NOMO-1 treated with DMSO at 0.1 percent for 48 hours (cell line): ENCODE results near the gene HERC2.

ENCODE experiments used
- DNase-seq: peaks from one replicate; lab custom pipeline; 2025; ENCODE audit not compliant: unreplicated experiment; lab: John Stamatoyannopoulos, UW

The HERC2 gene

DNA sequence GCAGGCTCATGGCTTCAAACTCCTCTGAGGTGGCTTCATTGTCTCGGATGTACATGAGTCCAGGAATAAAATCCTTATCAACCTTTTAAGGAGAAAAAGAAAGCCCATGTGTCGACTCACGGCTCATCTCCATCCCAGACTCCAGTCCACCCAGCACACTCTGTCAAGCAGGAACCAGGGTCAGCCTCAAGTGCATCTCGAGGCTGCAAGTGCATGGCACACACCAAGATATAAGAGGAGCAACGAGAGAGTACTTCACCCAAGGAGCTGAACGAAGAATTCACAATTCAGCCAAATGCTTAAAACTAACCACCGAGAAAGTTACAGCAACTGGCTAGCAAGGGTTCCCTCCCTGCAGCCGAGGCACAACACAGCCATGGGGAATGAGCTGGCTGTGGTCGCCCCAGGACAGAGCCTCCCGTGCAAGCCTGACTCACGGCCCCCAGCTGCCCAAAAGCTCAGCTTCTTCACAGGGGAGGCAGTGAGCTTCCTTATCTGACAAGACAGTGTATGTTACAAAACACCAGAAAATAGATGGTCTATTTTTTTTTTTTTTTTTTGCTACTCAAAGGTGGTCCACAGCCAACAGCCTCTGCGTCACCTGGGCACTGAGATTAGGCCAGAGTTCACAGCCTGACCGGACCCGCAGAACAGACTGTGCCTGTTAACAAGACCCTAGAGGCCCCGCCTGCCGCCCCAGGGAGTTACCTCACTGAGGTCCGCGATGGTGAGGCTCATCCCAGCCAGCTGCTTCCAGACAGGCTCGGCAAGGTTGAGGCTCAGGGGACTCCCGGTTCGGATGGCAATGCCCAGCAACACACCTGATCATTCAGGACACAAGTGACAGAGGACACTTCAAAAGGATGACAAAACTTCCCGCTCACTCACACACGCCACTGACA, 207.0 kb downstream of the HERC2 start:
- no peak for DNase-seq

DNA sequence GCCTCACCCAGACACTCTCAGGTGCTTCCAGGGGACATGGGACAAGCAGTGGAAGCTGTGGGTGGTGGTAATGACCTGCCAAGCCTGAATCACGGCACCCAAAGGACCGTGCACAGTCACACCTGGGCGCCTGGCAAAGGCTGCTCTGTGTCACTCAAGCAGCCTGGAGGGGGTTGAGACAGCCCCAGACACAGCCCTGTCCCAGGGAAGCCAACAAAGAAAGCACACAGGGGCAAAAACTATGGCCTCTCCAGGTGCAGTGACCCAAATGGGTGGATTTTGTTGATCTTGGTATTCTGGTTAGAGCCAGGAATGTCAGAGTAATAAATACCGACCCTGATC, 207.9 kb downstream of the HERC2 start:
- no peak for DNase-seq

DNA sequence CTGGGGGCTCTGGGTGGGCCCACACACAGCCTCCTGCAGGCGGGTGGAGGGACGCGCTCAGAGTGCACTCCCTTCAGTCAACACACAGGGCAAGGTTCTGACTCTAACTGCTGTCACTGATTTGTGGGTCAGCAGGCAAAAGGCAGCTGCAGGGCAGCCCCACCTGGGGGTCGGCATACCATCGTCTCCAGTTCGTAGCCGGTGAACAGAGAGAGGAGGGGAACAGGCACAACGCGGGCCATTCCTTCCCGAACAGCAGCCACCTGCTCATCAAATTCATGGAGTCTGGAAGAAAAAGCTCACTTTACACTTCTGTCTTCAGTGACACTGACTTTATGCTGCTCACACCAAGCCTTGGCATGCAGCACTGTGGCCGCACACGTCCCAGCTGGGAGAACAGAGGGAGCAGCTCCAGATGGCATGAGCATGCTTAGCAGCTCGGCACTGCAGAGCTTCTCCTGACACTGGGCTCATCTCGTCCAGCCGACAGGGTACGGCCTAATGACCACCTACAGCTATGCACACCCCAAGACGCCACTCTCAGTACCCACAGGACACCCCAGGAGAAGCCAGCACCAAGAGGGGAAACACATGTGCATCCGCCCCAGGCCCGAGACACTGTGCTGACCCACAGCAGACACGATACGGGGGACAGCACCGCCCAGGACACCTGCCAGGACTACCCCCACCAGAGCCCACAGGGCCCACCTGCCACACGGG, 208.4 kb downstream of the HERC2 start:
- no peak for DNase-seq

DNA sequence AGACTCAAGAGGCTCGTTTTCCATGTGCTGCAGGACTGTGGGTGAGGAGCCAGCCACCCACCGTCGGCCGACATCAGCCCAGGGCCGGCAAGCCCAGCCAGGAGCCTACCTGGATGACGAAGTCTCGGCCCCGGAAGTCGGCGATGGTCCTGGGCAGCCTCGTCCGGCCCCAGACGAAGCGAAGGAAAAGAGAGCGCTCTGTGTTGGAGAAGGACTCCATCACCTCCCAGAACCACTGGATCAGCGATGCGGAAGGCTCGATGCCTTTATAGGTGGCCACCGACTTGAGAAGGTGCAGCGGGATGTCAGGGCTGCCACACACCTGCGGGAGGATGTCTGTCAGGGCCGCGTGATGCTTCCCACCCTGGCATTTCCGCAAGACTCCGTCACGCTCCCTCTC, 209.0 kb downstream of the HERC2 start:
- no peak for DNase-seq

DNA sequence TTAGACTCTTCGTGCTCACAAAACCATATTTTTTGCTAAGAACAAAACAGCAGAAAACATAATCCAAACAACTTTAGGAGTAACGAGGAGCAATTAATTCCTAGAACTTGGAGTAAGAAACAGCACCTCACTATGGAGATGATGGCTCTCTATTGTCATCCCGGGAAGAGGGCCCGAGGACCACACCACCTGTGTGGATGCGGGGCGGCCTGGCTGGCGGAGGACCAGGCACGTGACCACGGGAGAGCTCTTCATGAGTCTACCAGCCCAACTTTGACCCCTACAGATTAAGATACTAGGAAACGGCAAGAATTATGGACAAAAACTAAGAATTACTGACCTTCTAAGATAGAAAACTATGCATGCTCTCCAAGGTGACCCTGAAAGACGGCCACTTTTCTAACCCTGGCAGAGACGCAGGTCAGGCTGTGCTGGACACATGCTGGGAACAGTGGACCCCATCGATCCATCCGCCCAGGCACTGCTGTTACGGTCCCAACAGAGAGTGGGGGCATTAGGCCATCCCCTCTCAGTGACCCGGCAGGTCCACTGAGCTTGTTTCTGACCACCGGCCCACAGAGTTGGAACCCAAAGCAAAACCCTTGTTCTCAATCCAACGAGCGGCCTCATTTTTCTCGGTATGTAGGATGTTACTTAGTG, 209.7 kb downstream of the HERC2 start:
- no peak for DNase-seq

DNA sequence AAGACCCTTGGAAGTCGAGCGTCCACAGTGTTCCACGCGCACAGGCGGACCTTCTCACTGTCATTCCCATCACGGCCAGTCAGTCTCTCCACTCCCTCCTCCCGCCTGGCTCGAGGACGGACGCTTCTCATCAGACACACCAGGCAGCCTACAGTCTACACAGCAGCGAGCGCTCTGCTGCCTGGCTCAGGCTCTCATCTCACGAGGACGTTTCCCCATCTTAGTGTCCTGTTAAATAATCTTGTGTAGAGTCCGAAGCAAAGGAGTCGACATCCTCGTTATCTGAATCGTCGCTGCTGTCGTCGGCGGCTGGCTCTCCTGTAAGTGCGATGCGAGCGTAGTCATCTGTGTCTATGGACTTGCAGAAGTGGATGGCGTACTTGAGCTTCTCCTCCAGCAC, 210.4 kb downstream of the HERC2 start:
- DNase-seq, result no peak

DNA sequence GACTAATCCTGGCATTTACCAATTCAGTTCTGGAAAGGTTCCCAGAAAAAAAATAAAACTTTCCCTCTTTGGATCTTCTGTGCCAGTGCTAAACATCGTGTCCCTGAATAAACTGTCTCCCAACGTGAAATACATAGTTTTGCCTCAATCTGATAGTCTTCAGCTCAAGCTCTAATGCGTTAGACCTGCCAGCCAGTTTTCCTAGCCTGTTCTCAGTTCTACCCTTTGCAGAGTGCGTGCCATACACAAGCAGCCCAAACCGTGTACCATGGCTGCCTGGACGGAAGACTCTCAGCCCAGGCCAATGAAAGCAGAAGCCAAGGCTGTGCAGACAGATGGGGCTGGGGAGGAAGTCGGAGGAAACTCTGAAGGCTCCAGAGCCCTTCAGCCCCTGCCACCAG, 211.5 kb downstream of the HERC2 start:
- DNase-seq, result no peak

DNA sequence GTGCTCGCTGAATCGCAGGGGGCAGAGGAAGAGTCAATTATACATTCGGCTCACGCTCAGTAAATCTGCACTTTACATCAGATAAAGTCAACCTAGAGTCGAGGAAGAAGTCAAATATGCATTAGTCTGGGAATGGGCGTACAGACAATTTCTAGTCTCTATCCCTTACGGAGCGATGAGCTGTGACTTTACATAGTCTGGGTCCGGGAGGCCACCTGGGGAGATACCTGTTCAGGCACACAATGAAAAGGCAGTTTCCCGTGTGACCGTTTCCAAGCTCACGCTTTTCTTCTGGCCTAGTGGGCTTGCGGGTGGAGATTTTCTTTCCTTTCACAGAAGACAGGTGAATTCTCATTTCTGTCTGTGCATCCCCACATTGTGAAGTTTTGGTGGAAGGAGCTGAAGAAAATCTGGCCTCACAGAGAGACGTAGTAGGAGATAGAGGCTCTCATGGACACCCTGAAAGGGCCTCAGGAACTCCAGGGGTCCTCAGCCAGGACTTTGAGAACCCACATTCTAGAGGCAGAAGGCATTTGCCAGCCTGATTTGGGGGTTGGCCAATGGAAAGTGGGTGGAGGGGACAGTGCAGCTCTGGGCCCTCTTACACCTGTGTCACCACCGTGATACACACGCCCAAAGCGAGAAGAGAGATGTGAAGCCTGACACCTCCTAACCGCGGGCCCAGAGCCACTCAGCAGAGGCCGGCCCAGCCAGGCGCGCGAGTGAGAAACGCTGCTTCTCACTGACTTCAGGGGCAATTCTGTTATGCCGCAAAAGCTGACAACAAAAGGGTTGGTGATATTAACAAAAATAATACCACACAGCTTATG, 212.1 kb downstream of the HERC2 start:
- no peak for DNase-seq

DNA sequence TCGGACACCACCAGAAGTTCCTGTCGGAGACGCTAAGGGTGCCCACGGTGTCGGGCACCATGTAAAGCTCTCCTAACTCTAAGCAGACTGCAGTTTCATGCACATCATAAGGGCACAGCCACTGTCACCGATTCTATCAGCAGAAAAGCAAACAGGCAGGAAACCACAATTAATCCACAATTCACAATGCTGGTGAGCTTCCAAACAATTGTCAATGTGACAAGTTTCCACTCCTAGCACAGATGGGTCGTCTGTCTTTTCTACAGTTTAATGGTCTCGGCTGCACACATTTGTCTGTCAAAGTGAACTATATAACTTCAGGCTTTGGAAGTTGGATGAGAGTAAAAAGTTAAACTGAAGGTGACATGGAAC, 214.1 kb downstream of the HERC2 start:
- DNase-seq, result no peak

DNA sequence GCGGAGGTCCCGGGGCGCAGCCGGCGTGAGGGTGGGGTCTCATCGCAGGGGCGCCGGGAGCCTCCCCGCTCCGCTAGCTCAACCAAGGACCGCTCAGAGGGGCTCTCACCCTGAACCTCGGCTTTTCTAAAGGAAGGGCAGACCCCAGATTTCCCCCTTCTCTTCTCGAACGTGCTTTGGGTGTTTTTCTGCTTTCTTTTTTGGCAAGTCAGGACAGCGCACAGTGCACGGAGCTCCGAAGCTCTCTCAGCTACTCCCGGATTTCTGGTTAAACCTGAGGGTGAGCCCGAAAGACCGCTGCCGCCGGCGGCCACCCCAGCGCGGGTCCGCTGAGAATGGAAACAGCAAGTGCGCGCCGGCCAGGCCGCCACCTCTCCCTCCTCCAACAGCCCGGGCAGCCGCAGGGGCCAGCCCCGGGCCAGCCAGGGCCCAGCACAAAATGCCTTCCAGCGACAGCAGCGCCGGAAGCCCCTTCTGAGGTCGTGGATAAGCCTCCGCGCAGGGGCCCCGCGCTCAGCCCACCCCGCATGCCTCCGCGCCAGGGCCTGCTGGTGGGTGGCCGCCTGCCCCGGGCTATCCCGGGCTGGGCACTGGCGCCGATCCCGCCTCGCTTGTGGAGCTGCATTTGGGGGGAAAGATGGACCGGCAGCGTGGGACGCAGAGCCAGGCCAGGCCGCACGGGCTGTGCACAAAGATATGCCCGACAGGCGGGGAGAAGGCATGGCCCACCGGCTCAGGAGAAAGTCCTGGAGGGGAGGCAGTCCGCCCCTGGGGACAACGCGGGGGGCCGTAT, 214.7 kb downstream of the HERC2 start:
- DNase-seq, result no peak

DNA sequence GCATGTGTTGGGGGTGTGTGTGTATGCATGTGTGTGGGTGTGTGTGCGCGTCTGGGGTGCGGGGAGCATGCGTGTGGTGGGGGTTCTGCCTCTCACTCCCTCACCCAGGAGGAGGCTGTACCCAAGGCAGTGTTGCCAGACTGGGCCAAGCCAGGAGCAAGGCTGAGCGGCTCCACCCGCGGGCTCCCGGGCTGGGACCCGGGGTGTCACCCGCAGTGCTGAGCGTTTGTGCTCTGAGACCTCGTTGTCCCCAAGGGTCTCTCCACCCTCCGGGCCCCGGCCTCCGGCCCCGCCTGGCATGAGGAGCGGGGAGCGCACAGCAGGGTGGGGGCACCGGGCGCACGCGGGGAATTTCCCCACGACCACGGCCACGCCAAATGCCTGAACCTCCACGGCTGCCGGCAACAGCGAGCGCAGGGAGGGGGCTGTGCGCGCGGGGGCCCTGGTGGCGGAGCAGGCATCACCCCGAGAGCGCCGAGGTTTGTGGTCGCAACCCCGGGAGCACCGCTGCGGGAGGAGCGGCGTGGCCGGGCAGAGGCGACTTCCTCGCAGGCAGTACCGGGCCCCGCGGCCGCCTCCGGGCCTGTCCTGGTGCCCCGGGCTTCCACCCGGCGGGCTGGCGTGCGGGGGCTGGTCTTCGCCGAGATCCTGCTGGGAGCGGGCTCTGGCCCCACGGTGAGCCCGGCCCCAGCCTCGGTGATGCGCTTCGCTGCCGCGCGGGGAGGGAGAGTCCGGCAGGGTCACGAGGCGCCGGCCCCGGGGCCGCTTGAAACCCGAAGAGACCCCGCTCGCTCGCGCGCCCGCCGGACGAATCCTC, 215.5 kb downstream of the HERC2 start:
- no peak for DNase-seq

DNA sequence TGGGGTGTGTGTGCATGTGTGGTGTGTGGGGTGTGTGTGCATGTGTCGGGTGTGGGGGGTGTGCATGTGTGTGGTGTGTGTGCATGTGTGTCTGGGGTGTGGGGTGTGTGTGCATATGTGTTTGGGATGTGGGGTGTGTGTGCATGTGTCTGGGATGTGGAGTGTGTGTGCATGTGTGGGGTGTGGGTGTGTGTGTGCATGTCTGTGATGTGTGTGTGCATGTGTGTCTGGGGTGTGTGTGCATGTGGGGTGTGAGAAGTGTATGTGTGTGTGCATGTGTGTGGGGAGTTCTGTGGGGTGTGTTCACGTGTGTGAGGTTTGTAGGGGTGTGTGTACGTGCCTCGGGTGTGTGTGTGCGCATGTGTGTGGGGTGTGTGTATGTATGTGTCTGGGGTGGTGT, 216.2 kb downstream of the HERC2 start:
- DNase-seq, result no peak

DNA sequence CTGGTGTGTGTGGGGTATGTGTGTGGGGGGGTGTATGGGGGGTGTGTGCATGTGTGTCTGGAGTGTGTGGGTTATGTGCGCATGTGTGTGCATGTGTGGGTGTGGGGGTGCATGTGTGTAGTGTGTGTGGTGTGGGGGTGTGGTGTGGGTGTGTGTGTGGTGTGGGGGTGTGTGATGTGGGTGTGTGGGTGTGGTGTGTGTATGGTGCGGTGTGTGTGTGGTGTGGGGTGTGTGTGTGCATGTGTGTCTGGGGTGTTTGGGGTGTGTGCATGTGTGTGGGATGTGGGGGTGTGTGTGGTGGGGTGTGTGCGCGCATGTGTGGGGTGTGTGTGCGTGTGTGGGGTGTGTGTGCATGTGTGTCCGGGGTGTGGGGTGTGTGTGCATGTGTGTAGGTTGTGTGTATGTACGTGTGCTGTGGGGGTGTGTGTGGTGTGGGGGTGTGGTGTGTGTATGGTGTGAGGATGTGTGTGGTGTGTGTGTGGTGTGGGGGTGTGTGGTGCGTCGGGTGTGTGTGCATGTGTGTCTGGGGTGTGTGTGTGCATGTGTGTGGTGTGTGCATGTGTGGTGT, 216.7 kb downstream of the HERC2 start:
- no peak for DNase-seq

DNA sequence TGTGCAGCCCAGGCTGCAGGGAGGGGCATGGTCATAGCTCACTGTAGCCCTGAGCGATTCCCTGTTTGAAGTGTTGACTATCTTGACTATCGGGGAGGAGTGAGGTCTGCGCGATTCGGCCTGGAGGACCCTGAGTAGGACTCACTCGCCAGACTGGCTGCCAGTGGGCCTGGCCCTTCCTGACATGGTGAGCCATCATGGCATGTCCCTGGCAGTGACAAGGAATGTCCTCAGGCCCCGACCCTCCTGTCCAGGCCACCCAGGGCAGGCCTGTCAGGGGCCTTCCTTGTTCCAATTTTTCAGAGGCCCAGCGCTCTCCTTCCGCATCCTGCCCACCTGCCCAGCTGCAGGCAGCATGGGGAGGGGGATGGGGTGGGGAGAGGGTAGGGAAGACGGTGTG, 217.7 kb downstream of the HERC2 start:
- no peak for DNase-seq

DNA sequence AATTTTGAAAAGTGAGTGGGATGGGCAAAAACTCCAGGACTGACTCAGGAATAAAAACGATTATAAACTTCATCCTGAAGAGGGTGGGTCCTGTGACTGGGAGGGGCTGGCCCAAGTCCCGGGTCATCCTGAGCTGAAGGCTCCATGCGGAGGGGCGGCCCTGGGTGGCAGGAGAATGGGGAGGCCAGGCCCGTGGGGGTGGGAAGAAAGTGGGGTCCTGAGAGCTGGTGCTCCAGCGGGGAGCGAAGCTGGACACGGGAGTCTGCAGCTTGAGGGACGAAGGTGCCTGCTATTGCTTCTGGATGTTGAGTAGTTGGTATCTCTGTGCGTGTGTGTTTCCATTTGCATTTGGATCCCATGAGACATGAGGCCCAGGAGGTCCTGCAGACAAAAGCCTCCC, 218.1 kb downstream of the HERC2 start:
- DNase-seq, result no peak

DNA sequence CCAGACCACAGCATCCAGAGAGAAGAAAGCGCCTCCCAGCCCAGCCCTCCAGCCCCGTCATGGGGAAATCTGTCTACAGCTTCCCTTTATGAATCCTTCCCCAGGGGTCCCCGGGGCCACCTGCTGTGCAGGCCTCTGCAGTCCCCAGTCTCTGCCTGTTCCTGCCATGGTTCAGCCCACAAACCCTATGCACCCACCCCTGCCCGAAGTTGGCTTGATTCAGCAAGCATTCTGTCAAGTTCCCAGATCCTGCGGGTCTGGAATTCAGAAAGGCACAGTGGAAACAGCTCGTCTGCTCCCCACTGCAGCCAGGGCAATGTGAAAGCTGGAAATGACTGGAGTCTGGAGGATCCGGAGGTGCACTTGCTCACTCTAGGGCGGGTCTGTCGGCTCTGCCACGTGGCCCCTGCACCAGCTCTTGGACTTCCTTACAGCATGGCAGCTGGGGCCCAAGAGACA, 220.0 kb downstream of the HERC2 start:
- DNase-seq, result no peak

DNA sequence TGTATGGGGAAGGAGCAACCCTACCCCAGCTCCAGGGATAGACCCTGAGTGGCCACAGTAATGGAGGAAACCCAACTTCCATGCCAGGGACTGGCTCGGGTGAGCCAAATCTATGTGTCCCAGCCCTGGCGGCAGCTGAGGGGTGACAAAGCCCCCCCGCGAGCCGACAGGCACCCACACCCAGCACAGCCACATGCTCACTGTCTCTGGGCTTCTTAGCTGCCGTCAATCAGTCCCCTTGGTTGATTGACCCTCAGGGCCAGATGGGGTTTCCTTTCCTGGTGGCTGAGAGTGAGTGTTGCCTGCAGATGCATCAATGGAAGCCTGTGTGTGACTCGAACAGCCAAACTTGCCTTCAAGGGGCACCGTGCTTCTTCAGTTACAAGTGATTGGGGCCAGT, 220.8 kb downstream of the HERC2 start:
- no peak for DNase-seq

DNA sequence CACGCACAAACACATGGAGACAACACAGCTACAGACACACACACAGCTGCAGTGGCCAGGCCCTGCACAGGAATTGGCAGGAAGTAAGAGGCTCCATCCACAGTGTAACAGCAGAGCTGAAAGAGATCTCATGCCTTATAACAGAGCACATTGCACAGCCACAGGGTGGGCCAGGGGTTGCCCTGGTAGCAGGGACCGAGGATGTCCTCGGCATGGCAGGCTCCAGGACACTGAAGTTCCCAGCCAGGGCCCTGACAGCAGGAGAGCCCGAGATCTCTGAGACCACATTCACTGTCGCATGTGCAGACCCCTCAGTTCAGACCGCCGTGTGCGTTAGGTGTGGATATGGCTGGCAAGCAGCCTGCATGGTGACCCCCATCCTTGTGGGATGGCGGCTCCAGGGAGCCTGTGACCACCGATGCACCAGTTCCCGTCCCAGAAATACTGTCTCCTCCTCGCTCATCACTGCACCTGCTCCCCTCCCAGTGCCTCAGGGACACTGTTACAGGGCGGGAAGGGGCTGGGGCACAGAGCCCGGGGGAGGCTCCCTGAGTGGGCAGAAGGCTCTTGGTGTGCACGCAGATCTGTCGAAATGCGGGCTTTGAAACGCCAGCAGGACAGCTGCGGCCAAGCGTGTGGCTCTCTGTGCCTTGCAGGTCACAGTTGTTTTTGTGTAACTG, 221.3 kb downstream of the HERC2 start:
- no peak for DNase-seq
